ENCODE data around the gene RIMBP3C. TPM values are rescaled to one million over a fixed set of nuclear protein-coding genes. Genes with fewer than 3 reads are reported as not detected.

RIMBP3C gene
- total and polyA plus RNA-seq, 10 of the 15 experiments (the other 5 are each of a cell fraction or from before 2014, with no cell fraction given): 0.03 to 0.23 (median 0.08) TPM; not detected in 4

- 0 out of 6 replicates have a peak, but pooled peaks of 1 of the 3 experiments have one; percentile 7 for TF ChIP-seq CTCF (IDR thresholded peaks at IDR 0.05 in 2 of 3, conservative IDR thresholded peaks at IDR 0.05 in 1 of 3; ENCODE audit: control insufficient read depth in 2 of 3, extremely low read depth in 1 of 3, insufficient read depth in 1 of 3, low read depth in 3 of 3, low read length in 3 of 3)
- TF ChIP-seq ZNF274 (IDR thresholded peaks at IDR 0.05; ENCODE audit: insufficient read depth, insufficient read length): no peak
- no peak for TF ChIP-seq ZSCAN29 (IDR thresholded peaks at IDR 0.05)
- no peak for TF ChIP-seq ESRRA (IDR thresholded peaks at IDR 0.05; ENCODE audit: low read length)
These were observed 42.4 kb upstream of the RIMBP3C start (continued) for GRCh38 chr22:21593406-21594232.

- TF ChIP-seq BCL3 (IDR thresholded peaks at IDR 0.05; ENCODE audit: borderline replicate concordance, insufficient read depth, low read depth, low read length, poor library complexity, severe bottlenecking): no peak
- no peak for TF ChIP-seq ZBTB33 (IDR thresholded peaks at IDR 0.05)
- TF ChIP-seq CBX5 (IDR thresholded peaks at IDR 0.05; ENCODE audit: low read depth): no peak
- TF ChIP-seq KDM1A (IDR thresholded peaks at IDR 0.05; ENCODE audit: borderline replicate concordance): no peak
- no peak for TF ChIP-seq MAX (IDR thresholded peaks at IDR 0.05; ENCODE audit: low read depth, low read length)
- TF ChIP-seq ZNF592 (IDR thresholded peaks at IDR 0.05): no peak
- H3K36me3 ChIP-seq (ENCODE audit: control insufficient read depth in 2 of 2, insufficient read depth in 2 of 2, low read length in 1 of 2): peaks cover 31 to 33% of the 10 kb centered on the region in 2 experiments
- H3K79me2 ChIP-seq (ENCODE audit: control insufficient read depth, insufficient read depth, low read length): peaks cover 64% of the 10 kb centered on the region
- peaks cover 15% of the 10 kb centered on the region for H4K20me1 ChIP-seq (ENCODE audit: control insufficient read depth, insufficient read depth)
- H2AFZ ChIP-seq (ENCODE audit: control insufficient read depth, low read depth, low read length): no peak overlapping the region
- H3K4me1 ChIP-seq (ENCODE audit: control insufficient read depth, insufficient read depth, low read length): peaks cover 17% of the 10 kb centered on the region
- H3K27me3 ChIP-seq (replicated peaks in 1 of 2; ENCODE audit: control insufficient read depth in 2 of 2, insufficient read depth in 2 of 2, low read length in 1 of 2): no peaks in the 10 kb centered on the region
- H3K9me3 ChIP-seq (replicated peaks; ENCODE audit: control insufficient read depth, insufficient read depth, low read length): no peaks in the 10 kb centered on the region
- no peak for ATAC-seq
- WGBS (ENCODE audit: insufficient coverage, insufficient replicate concordance, low lambda C conversion rate, missing lambda C conversion rate): 93% methylated on average over 3 of the region's 3 CpGs
- ChIA-PET SMC1A (ENCODE audit: uncharacterized antibody, unreplicated experiment) (interaction anchor here (1.1 kb wide), 1 partner anchor 37 kb away, joined by 3 read pairs; no protein-coding TSS in a partner anchor), POLR2A (no interaction called here), CTCF (interaction anchor here (1.0 kb wide), 1 partner anchor 50 kb away, joined by 3 read pairs; the partner anchor contains the start of gene SDF2L1), RAD21 (ENCODE audit: unreplicated experiment) (interaction anchor here (1.8 kb wide), 1 partner anchor 13 kb away, joined by 4 read pairs; no protein-coding TSS in a partner anchor)
- intact Hi-C loops (cut with micrococcal nuclease; ENCODE audit: unreplicated experiment) (no loop called here), in situ Hi-C loops (cut with MboI) (no loop called here)
- H3K27ac ChIP-seq (ENCODE audit: control insufficient read depth, insufficient read depth): no peak overlapping the region
- H3K4me2 ChIP-seq (ENCODE audit: control insufficient read depth, insufficient read depth): no peak overlapping the region
- no peak for FAIRE-seq
- DNase-seq (ENCODE audit: low read depth, low spot score): no peak
- H3K9ac ChIP-seq (ENCODE audit: control insufficient read depth, insufficient read depth, low read length): no peak overlapping the region
- BruUV-seq (replicated peaks): no TSS peak
- H3K4me3 ChIP-seq: no peak overlapping the region
These were observed 41.2 kb upstream of the RIMBP3C start for GRCh38 chr22:21592422-21592821.

Data from GM12878 (cell line).